ENCODE measurements around the gene RPTOR.
"Not testable (repeated sequence)": the region's sequence is repeated elsewhere in the genome, so short reads cannot be mapped to it uniquely, and the experiment has no call there.

RPTOR gene

DNA sequence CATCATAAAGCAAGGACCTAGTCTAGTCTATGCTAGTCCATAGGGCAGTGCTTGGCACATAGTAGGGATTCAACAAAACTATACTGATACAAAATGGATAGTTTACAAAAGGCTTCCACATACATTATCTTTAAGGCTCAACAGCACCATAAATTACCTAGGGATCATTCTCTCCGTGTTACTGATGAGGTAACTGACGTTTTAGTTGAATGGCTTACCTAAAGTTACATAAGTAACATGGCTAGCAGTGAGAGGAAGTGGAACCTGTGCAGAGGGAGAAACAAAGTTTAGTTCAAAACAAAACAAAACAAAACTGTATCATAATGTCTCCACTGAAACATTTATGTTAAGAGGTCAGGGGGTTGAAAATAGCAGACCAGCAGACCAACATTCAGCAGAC is 7.9 kb downstream of the RPTOR start:
- DNase-seq: no peak

DNA sequence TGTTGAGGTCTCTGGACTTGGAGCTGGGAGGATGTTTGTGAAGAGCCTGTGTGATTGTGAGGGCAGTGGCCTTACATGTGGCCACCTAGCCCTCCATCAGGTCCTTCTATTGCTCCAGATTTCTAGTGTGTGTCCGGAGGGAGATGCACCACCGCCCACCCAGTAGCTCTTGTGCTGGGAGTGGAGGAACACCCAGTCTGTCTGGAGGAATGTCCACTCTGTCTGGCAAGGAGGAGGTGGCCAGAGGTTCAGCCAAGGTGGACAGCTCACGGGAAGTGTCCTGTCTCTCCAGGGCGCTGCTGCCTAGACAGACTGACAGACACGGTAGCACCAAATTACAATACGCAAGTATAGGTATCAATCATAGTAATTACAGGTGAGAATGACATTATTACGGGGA is 10.6 kb downstream of the RPTOR start:
- DNase-seq: no peak

DNA sequence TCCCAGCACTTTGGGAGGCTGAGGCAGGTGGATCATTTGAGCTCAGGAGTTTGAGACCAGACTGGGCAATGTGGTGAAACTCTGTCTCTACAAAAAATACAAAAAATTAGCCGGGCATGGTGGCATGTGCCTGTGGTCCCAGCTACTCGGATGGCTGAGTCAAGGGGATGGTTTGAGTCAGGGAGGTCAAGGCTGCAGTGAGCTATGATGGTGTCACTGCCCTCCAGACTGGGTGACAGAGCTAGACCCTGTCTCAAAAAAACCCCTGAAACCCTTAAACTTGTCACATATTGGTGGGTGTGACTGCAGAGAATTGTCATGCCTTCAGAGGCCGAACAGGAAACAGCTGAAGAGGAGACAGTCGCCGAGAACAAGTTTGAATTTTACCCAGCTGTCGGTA is 13.4 kb downstream of the RPTOR start:
- no peak for DNase-seq

DNA sequence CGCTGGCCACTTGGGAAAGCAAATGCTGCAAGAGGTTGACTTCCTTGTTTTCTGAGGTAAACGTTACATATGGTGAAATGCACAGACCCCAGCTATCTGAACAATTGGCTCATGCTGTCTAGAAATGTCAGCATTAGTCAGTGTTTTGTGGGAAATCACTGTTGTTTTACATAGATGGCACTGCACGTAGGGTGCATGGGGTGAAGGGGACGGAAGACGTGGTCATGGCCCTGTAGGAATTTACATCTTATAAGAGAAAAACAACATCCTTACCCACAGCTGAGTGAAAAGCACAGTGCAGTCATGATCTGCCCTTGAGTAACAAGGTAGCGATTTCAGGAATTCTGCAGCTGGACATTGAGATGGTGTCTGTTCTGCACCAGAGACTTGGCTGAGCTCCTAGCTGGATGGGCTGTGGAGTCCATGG is 15.2 kb downstream of the RPTOR start:
- DNase-seq: no peak

DNA sequence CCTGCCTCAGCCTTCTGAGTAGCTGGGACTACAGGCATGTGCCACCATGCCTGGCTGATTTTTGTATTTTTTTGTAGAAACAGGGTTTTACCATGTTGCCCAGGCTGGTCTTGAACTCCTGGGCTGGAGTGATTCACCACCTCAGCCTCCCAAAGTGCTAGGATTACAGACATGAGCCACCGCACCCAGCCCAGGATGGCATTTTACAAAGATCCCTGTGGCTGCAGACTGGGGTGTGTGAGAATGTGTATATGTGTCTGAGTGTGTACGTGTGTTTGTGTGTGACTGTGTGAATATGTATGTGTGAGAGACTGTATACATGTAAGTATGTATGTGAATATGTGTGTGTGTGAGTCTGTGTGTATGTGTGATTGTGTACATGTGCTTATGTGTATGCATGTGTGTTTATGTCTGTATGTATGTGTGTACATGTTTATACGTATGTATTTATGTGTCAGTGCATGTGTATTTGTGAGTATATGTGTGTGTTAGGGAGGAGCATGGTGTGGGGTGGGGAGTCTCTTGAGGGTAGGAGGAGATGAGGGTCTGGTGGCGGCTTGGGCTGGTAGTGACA is 17.0 kb downstream of the RPTOR start:
- no peak for DNase-seq

DNA sequence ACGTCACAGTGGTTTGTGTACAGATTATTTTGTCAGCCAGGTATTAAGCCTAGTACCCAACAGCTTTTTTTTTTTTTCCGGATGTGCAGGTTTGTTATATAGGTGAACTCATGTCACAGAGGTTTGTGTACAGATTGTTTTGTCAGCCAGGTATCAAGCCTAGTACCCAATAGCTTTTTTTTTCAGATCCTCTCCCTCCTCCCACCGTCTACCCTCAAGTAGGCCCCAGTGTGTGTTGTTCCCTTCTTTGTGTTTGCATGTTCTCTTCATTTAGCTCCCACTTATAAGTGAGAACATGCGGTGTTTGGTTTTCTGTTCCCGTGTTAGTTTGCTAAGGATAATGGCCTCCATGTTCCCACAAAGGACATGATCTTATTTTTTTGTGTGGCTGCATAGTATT is 19.9 kb downstream of the RPTOR start:
- no peak for DNase-seq

DNA sequence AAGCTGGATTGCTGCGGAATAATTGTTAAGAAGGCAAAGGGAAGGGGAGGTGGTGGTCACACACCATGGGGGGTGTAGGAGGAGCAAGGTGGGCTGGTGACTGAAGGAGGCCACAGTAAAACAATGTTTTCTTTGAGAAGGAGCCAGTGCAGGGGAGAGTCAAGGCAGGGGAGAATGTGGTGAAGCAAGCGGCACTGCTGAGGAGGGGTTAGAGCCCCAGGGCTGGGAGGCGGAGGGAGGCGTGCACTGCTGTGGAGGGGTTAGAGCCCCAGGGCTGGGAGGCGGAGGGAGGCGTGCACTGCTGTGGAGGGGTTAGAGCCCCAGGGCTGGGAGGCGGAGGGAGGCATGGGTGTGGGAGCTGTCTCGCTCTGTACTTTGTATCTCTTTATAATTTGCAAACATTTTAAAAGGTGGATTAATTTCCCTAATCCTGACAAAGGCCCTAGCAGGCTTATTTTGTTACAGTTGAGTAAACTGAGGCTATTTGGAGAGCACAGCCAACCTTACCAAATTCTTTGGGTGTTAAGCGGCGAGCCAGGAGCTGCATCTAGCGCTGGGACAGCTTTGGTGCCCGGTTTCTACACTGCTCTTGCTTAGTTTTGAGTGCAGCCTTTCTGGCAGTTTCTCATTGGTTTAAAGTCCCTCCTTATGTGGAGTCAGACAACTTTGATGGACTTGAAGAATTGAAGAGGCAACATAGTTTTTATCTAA is 20.9 kb downstream of the RPTOR start:
- DNase-seq: no peak

DNA sequence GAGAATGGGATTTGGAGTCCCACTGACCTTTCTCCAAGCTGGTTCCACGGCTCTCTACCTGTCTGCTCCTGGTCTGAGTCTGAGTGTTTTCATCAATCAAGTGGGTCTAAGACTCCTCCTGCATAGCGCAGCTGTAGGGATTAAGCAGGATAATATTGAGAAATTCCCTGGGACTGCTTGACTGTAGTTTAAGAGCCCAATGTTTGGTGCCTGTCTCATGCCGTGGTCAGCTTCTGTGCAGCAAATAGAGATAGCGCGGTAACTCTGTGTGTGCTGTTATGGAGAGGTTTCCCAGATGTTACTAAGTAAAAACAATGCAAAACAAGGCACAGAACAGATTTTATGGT is 21.4 kb downstream of the RPTOR start:
- no peak for DNase-seq

DNA sequence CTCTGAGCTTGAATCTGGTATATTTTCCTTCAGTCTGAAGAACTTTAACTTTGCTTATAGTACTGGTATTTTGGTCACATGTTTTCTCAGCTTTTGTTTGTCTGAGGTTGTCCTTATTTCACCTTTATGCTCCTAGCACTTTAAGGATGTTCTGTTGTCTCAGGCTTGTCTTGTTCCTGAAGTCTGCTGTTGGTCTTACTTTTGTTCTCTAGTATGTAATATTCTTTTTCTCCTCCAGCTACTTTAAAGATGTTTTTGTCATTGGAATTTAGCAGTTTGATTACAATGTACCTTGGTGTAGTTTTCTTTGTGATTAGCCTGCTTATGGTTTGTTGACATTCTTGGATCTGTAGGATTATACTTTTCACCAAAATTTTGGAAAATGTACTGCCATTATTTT is 23.6 kb downstream of the RPTOR start:
- no peak for DNase-seq

DNA sequence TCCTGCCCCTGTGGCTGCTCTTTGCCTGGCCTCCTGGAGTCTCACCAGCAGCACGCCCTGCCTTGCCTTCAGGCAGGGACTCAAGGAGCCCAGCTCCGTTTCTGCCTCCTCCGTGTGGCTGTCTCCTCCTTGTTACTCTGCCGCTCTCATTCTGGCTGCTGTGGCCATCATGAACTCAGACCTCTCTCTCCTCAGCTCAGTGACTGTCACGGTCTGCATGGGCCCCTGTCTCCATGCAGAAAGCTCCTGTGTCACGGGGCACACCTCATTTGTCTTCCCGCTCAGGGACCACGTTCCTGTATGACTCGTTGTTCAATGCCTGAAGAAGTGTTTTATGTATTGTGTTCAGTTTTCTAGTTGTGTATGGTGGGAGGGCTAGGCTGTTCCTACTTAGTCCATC is 25.3 kb downstream of the RPTOR start:
- DNase-seq: no peak

DNA sequence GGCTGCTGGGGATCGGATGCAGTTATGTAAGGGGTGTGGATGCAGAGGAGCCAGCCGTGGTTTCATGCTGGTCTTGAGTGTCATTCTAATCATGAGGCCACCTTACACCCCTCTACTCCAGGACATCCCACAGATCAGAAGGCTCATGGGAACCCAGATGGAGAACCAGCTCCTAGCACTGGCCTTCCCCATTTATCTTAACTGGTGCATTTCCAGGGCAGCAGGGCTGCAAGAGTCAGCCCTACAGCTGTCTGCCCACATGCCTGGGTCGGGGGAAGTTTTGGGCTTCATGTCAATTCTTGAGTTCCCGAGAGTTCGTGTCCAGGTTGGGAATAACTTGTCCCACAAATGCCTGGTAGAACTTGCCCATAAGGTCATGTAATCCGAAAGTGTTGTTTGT is 29.1 kb downstream of the RPTOR start:
- no peak for DNase-seq

DNA sequence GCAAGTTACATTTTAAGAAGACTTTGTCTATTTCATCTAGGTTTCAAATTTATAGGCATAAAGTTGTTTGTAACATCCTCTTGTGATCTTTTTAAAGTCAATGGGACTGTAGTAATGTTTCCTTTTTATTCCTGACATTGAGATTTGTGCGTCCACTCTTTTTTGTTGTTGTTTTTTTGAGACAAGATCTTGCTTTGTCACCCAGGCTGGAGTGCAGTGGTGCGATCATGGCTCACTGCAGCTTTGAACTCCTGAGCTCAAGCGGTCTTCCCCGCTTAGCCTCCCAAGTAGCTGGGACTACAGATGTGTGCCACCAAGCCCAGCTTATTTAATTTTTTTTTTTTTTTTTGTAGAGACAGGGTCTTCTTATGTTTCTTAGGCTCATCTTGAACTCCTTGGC is 29.9 kb downstream of the RPTOR start:
- DNase-seq: no peak

DNA sequence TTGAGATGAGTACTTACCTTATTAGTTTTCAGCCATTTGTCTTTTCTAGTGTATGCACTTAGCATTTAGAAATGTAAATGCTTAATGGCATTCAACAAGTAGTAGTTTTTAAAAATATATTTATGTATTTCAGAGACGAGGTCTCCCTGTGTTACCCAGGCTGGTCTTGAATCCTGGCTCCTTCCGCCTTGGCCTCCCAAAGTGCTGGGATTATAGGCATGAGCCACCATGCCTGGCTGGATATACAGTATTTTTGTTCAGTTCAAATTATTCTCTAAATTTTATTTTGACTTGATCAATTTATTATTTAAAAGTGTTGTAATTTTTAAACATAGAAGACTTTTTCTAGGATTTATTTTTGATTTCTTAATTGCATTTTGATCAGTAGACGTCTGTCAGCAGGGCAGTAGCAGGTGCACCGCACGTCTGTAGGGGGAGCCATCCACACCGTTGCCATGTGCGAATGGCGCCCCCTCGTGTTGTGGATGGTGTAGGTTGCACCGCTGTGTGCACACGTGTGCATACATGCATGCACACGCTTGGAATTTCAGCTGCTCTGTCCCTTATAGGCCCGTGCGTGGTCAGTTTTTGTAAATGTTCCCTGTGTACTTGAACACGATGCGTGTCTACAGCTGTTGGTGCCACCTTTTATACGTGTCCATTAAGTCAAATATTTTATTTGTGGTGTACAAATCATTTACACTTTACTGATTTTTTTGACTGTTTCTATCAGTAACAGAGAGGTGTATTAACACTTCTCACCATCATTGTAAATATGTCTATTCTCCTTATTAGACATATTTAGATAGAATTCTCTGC is 30.6 kb downstream of the RPTOR start:
- DNase-seq: peak; percentile 83

DNA sequence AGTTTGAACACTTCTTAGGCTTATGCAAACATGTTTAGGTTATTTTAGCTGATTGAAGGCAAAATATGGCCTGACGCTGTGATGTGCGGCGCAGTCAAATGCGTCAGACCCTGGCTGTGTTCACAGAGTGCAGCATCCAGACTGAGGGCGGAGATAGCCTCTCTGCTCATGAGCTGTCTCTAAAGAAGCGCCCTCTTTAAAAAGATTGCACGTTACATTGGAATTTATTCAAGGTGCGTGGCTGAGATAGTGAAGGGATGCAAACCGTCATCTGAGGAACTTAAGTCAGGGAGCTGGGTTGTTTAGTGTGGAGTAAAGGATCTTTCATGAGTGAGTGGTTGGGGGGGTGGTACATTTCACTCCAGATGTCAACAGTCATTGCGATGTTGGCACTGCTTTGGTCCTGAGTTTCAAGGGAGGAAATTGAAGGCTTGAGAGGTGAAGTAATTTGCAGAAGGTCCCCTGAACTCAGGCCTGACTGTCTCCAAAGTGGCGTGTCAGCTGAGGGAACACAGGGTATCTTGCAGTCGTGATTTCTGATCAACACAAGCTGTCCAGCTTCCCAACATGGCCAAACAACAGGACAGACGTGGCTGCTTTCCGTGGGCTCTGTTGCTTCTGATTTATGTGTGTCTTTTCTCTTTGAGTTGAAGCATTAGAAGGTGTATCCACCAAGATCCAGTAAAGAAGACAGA is 33.4 kb downstream of the RPTOR start:
- no peak for DNase-seq

DNA sequence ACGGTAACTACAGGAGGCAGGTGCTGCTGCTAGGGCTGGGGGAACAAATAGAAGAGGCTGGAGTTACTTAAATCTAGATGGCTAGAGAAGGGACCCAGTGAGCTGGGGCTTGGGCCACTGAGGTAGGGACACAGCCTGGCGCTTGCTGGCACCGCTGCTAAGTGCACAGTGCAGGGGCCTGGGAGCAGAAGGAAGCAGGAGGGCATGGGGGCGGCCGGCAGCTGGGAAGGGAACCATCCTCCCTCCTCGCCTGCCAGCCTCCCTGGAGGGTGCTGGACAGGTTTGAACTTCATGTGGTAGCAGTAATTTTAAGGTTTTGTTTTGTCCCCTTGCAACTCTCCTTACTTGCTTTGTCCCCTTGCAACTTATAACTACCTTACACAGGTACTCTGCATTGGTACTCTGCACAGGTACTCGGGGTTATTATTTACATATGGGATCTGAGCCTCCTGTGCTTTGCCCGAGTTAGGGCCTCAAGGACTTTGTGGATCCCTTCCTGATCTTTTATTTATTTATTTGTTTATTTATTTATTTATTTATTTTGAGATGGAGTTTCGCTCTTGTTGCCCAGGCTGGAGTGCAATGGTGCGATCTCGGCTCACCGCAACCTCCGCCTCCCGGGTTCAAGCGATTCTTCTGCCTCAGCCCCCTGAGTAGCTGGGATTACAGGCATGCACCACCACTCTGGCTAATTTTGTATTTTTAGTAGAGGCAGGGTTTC is 34.2 kb downstream of the RPTOR start:
- not testable (repeated sequence) for DNase-seq

DNA sequence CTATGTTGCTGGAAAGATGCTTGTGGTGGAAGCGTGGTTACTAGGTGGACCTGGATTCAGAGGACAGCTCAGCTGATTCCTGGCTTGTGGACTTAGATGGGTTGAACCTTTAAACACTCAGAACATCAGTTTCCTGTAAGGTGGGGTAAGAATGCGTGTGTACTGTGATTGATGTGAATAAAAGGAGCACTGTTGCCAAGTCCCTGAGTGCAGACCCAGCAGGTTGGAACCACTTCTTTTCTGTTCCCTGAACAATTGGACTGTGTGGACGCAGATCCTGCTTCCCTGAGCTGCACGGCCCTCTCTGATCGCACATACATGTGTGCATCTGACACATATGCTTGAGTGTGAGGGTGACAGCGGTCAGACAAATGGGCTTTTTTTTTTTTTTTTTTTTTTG is 37.5 kb downstream of the RPTOR start:
- DNase-seq: no peak

DNA sequence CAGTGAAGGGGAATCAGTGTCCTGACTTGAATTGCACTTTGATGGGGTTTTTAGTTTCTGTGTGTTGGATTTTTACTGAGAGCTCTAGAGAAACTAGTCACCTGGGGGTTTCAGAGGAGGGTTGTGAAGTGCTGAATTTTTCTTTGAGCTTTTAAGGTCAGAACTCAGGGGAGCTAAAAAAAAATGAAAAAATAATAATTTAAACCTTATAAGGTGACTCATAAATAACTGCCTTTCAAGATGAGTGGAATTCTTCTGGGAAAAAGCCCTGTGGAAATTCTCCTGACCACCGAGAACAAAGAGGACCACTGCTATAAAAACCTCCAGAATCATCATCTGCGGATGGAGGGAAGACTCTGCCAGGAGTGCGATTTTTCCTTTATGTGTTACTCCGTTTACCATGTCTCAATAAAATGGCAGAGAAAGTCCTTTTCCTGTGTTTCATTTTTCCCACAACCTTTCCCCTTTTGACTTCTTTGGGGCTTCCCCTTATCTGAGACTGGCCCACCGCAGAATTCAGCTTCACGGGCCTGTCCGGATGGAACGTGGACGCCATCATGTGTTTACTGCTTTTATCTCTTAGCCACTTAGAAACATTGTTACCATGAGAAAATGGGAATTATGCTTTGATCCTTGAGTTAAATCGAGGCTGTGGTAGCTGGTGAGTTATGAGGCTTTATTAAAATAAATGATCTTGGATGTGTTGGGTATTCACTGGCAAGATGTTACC is 39.7 kb downstream of the RPTOR start:
- no peak for DNase-seq

DNA sequence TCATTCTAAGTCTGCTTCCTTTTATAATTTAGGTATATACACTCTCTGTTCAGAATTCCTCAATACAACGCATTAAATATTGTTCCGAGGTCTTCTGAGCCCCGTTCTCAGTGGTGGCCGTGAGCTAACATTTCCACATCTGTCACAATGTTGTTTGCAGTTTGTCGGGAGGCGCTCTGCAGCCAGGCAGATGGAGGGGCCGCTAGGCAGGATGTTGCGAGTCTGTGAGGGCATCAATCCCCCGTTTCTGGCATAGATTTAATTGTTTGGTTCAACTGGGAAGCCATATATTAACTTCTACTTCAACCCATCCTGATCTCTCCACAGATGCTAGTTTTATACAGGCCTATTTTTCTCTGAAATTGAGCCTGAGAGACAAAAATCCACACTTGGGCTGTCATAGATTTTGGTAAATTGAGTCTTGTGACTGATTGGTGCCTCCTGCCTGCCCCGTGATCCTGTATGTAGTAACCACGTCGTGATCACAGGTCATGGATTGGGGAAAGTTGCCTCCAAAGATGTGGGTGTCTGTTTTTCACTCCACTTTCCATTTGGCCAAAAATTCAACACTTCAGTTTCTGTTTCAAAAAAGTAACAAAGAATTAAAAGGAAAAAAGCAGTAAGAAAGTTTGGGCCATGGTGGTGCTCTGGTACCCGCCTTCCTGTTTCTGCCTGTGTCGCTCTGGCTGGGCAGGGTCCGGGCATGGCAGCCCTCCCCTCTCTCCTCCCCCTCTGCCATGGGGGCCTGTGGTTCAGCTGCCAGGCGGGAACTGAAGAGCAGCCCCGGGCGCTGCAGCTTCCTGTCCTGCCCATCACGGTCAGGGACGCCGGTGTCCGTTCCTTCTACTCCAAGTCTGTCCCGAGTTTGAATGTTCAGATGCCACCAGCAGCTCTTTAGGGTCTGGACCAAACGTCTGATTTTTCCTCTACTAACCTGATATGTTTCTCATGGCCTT is 41.5 kb downstream of the RPTOR start:
- DNase-seq: no peak

DNA sequence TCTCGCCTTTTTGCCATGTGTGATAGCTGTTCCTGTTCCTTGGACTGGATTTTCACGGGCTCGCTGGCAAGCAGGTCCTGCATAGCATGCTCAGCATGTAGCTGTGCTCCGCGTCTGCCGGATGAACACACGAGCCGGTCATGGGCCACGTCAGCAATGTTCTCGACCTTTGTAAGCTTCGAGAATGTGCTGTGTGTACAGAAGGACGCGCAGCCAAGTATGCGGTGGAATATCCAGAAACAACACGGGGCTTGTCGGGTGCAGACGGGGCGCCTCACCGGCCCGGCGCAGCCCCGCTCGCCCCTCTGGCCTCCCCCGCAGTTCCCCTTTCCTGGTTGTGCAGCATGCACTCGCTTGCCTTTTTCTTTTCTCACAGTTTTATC is 42.2 kb downstream of the RPTOR start:
- no peak for DNase-seq

DNA sequence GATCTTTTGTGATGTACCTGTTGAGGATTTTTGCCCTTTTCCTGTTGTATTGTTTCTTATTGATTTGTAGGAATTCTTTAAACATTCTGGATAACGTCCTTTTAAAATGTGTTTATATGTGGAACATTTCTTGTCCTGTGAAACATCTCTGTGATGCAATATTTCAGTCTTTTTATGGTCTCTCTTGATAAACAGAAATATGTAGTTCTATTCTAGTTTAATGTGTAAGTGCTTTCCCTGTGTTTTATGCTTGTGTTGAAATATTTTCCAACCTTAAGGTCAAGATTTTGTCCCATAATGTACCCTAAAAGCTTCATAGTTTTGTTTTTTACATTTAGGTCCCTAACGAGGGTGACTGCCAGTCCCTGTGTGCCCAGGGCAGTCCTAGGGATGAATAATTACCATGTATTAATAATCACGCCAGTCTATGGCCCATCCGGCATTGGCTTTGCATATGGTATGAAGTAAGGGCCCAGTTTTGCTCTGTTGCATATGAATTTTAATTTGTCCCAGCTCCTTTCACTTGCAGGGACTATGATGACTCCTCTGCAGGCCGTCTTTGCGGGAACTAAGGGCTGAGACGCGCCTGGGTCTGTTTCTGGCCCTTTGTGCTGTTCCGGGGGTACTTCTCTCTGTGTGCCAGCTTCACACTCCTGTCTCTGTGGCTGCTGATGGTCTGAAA is 44.2 kb downstream of the RPTOR start:
- DNase-seq: no peak

DNA sequence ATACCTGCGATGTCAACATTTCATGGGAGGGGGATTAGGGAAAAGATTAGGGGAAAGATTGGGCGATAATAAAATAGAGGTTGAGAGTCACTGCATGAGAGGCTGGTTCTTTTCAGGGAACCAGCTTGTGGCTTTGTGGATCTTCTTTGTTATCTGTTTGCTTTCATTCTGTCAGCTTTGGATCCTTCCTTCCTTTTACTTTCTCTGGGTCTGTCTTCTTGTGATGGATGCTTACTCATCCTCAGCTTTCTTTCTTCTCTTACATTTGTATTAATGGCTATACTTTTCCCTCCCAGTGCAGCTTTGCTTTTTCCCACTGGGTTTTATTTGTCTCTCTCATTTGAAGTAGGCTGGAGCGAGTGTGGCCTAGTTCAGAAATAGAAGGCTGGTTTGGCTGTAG is 47.1 kb downstream of the RPTOR start:
- no peak for DNase-seq

All from CD4-positive, alpha-beta T cell treated with Interleukin-15 for 1 hour (primary cell).